Left kidney (tissue), 2 donors: ENCODE measurements around the gene MEGF8. TPM values are rescaled to one million over a fixed set of nuclear protein-coding genes. Genes with fewer than 3 reads are reported as not detected.
"Not testable (repeated sequence)": the region's sequence is repeated elsewhere in the genome, so short reads cannot be mapped to it uniquely, and the experiment has no call there.

Experiments
- DNase-seq: peaks from one replicate; pipeline ENCODE4 v3.0.0-alpha.2; 2013
- polyA plus RNA-seq: library from polyadenylated mRNA; unstranded; fragments of 120-200 nt; gene quantifications from one replicate; pipeline ENCODE4 v1.2.1, GENCODE V29; 2013; ENCODE audit not compliant: insufficient read length

MEGF8 gene
- polyA plus RNA-seq, 1 donor = 38.6 TPM

DNA sequence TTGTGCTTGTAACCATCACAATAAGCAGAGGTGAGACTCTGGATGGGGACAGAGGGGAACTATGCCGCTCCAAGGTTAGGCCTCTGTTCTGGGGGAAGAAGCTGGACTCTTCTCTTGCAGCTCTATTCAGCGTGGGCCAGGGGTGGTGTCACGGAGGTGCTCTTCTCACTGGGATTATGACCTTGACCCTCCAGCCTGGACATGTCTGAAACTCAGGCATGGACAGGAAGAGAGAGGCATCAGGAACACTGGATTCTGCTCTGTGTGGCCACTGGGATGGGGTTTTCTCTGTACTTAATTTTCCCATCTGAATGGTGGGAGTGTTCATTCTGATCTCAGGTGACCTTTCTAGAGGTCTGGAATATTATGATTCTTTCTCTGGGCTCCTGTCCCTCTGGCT is 7.6 kb downstream of the MEGF8 start:
- DNase-seq = no peak

DNA sequence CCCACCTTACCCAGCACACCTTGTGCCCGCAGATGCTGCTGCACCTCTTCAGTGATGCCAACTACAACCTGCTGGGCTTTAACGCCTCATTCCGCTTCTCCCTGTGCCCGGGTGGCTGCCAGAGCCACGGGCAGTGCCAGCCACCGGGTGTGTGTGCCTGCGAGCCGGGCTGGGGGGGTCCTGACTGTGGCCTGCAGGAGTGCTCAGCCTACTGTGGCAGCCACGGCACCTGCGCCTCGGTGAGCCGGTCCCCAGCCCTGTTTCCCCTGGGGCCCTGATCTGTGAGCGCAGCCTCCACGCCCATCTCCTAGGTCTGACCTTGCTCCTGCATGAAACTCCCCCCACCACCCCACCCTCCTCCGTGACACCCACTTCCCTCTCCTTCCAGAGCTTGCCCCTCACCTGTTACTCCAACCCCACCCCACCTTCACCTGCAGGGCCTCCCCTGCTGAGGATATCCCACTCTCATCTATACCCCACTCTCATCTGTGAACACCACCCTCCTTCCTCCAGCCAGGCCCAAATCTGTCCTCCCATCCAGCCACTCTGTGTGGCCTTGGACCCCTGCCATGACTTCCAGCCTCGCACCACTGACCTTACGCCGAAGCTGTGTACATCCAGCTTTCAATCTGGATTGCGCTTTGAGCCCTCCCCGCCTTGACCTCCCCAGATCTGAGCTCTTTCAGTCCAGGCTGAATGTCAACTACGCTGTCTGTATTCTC is 8.7 kb downstream of the MEGF8 start:
- DNase-seq = no peak

DNA sequence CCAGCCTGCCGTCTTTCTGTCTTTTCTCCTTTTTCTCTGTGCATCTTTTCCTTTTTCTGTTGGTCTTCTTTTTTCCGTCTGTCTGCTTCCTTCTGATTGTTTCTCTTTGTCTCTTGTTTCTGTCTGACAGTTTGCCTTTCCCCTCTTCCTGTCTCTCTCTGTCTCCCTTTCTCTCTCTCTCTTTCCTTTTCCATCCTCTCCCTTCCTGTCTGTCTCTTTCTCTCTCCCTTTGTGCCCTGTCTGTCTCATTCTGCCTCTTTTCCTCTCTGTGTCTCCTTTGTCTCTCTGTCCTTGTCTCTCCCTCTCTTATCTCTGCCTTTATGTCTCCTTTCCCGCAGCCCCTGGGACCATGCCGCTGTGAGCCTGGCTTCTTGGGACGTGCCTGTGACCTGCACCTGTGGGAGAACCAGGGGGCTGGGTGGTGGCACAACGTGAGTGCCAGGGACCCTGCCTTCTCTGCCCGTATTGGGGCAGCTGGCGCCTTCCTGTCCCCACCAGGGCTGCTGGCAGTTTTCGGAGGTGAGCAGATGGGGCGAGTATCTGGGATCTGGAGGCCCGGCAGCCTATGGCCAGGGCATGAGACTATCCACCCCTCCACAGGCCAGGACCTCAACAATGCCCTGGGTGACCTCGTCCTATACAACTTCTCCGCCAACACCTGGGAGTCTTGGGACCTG is 9.4 kb downstream of the MEGF8 start:
- DNase-seq = no peak

DNA sequence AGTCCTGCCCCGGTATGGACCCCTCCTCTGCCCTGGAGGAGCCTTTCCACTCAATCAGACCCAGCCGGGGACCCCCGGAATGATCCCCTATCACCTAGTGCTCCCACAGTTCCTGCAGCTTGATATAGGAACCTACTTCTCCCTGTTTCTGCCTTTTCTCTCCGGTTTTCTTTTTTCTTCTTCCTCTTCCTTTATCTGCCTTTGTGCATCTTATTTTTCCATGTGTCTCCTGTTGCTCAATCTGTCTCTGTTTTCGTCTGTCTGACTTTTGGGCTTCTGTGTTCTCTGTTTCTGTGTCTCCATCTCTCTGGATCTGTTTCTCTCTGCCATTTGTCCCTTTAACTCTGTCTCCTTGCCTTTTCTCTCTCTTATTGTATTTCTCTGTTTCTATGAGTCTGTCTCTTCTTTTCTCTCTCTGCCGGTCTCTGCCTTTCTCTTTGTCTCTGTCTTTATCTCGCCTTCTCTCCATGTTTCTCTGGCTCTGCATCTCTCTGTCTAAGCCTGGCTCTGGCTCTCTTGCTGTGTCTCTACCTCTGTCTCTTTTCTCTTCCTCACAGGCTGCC is 10.0 kb downstream of the MEGF8 start:
- no peak for DNase-seq

DNA sequence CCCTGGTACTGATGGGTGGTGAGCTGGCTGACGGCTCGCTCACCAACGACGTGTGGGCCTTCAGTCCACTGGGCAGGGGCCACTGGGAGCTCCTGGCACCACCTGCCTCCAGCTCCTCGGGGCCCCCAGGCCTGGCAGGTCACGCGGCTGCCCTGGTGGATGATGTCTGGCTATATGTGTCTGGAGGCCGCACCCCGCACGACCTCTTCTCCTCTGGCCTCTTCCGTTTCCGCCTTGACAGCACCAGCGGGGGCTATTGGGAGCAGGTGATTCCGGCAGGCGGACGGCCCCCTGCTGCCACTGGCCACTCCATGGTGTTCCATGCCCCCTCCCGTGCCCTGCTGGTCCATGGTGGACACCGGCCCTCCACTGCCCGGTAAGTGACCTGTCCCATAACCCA is 10.5 kb downstream of the MEGF8 start:
- DNase-seq = no peak

DNA sequence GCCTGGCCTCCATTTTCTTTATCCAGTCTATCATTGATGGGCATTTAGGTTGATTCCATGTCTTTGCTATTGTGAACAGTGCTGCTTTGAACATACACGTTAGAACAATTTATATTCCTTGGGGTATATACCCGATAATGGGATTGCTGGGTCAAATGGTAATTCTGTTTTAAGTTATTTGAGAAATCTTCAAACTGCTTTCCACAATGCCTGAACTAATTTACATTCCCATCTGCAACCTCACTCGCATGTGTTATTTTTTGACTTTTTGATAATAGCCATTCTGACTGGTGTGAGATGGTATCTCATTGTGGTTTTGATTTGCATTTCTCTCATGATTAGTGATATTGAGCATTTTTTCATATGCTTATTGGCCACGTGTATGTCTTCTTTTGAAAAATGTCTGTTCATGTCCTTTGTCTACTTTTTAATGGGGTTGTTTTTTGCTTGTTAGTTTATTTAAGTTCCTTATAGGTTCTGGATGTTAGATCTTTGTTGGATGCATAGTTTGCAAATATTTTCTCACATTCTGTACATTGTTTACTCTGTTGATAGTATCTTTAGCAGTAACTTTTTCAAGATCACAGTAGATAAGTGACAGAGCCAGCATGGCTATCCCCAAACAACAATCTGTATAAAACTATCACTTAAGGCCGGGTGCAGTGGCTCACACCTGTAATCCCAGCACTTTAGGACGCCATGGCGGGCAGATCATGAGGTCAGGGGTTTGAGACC is 13.9 kb downstream of the MEGF8 start:
- DNase-seq = not testable (repeated sequence)

DNA sequence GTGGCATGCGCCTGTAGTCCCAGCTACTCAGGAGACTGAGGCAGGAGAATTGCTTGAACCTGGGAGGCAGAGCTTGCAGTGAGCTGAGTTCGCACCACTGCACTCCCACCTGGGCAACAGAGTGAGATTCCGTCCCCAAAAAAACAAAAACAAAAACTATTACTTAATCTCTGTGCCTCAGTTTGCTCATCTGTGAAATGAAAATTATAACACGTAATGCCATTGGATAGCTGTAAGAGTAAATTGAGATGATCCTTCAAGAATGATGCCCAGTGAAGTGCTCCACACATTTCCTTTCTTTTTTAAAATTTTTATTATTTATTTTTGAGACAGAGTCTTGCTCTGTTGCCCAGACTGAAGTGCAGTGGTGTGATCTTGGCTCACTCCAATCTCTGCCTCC is 14.5 kb downstream of the MEGF8 start:
- not testable (repeated sequence) for DNase-seq

DNA sequence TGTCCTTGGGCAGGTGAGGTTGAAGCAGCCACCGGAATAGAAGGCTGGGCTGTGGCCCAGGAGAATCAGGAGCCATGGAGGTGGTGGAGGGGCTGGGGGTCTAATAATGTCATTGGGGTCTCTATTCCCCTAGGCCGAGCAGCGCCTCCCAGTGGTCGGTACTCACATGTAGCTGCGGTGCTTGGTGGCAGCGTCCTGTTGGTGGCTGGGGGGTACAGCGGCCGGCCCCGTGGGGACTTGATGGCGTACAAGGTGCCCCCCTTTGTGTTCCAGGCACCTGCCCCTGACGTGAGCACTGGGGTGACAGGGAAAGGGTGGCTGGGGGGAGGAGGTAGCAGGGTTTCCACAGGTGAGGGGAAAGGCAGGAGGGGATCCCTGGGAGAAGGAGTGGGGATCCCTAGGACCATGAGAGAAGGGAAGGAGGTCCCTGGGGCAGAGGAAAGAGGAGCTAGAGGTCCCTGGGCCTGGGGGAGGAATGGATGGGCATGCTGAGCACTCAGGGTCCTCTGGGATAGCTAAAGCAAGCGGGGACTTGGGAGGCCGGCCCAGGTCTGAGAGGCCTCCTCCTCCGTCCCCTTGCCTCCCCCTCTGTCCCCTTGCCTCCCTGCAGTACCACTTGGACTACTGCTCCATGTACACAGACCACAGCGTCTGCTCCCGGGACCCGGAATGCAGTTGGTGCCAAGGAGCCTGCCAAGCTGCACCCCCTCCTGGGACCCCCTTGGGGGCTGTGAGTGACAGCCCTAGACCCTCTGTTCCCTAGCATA is 18.1 kb downstream of the MEGF8 start:
- no peak for DNase-seq

DNA sequence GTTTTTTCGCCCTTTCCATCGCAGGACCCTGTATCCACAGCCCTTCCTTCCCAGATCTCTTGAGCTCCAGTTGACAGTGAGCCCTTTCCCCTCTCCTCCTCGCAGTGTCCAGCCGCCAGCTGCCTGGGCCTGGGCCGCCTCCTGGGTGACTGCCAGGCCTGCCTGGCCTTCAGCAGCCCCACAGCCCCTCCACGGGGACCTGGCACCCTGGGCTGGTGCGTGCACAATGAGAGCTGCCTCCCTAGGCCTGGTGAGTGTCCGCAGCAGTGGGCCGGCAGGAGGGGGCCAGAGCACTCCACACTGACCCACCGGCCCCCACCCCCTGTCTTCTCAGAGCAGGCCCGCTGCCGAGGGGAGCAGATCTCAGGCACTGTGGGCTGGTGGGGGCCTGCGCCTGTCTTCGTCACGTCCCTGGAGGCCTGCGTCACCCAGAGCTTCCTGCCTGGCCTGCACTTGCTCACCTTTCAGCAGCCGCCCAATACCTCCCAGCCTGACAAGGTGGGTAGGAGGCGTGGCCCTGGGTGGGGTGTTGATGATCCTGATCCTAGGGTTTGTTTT is 19.0 kb downstream of the MEGF8 start:
- no peak for DNase-seq

DNA sequence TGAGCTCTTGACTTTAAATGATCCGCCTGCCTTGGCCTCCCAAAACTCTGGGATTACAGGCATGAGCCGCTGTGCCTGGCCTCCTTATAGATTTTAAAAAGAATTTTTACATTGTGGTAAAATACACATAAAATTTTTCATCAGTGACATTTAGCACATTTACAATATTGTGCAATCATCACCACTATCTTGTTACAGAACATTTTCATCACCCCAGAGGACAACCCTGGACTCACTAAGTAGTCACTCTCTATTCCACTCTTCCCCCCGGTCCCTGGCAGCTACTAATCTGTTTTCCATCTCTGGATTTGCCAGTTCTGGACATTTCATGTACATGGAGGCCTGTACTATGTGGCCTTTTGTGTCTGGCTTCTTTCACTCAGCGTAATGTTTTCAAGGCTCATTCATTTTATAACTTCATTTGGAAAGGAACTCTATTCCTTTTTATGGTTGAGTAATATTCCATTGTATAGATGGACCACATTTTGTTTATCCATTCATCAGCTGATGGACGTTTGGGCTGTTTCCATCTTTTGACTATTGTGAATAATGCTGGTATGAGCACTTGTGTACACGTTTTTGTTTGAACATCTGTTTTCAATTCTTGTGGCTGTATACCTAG is 19.9 kb downstream of the MEGF8 start:
- DNase-seq = no peak

DNA sequence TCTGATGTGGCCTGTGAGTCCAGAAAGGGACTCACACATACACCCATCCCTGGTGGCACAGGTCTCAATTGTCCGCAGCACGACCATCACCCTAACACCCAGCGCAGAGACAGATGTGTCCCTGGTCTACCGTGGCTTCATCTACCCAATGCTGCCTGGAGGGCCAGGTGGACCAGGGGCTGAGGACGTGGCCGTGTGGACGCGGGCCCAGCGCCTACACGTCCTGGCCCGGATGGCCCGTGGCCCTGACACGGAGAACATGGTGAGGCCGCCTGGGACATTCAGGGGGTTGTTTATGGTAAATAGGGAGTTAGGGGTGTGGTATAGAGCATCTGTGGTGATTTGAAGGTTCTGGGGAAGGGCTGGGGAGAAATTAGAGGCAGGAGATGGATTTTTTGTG is 22.8 kb downstream of the MEGF8 start:
- DNase-seq = no peak

DNA sequence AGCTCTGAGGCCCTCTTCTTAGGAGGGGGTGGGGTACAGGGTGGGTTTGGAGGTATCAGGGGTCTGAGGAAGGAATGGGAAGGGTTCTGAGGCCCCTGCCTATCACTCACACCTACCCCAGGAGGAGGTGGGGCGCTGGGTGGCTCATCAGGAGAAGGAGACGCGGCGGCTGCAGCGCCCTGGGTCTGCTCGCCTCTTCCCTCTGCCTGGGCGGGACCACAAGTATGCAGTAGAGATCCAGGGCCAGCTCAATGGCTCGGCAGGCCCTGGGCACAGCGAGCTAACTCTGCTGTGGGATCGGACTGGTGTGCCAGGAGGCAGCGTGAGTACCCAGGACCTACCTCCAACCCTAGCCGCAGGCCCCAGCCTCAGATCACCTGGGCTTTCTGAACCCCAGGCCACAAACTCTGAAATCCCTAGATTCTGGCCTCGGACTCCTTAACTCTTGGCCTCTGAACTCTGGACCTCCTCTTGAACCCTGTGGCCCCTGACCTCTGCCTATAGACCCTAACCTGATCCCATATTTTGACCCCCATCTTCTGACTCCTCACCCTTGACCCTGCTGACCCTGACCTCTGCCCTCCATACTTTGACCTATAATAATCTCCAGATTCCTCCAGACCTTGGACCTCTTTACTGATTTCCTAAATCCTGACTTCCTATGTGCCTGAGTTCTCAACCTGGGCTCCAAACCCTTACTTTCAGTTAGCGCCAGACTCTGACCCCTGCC is 24.1 kb downstream of the MEGF8 start:
- DNase-seq = no peak

DNA sequence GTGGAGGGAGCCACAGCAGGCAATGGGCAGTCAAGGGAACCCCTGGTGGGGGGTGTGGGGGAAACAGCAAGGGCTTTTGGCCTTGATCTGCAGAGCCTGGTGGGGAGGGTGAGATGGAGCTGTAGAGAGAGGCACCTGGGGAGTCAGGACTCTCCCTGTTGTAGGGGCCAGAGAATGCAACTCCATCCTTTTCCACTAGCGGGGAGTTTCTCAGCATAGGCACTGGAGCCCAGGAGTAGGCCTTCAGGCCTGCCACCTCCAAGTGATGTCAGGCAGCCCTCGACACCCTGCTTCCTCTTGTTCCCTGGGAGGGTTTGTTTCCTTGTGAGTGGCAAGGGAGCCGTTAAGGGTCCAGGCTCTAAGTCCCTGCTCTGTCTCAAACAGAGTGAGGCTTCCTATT is 25.0 kb downstream of the MEGF8 start:
- no peak for DNase-seq

DNA sequence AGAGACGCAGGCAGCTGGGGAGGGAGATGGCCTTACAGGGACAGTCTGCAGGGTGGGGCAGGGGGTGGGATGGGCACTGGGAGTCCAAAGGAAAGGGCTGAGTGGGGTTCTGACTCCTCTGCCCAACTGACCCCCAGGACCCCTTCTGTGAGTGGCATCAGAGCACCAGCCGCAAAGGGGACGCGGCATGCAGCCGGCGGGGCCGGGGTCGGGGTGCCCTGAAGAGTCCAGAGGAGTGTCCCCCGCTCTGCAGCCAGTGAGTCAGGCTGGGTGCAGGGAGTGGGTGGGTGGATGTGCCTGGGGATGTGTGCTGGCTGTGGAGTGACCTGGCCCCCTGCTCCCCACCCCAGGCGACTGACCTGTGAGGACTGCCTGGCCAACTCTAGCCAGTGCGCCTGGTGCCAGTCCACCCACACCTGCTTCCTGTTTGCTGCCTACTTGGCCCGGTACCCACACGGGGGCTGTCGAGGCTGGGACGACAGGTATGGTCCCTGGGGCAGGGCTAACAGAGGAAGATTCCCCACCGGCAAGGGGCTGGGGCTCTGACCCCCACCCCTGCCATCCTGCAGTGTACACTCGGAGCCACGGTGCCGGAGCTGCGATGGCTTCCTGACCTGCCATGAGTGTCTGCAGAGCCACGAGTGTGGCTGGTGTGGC is 25.8 kb downstream of the MEGF8 start:
- no peak for DNase-seq

DNA sequence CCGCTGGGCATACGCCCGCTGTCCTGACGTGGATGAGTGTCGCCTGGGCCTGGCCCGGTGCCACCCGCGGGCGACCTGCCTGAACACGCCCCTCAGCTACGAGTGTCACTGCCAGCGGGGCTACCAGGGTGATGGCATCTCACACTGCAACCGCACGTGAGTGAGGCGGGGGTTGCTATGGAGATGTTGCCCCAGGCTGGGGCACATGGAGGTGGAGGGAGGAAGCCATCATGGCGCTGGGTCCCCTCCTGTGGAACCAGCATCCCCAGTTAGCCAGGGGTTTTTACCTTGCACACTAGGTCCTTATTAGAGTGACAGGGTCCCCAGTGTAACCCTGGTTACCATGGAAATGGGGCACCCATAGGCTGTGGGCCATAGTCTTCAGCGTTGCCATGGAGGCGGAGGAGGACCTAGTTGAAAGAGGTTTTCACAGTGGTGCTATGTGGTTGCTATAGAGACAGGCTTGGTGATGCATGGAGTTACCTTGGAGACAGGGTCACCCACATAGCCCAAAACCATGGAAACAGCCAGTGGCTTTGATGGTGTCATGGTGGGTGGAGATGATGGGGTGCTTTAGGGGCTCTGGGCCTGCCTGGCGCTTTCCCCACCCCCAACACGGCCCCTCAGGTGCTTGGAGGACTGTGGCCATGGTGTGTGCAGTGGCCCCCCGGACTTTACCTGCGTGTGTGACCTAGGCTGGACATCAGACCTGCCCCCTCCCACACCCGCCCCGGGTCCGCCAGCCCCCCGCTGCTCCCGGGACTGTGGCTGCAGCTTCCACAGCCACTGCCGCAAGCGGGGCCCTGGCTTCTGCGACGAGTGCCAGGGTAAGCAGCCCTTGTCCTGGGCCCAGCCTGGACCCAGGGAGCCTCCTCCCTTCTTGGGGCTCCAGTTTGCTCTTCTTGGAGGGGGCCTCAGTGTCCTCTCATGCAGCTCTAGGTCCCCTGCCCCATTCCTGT is 27.1 kb downstream of the MEGF8 start:
- DNase-seq = peak; percentile 37

DNA sequence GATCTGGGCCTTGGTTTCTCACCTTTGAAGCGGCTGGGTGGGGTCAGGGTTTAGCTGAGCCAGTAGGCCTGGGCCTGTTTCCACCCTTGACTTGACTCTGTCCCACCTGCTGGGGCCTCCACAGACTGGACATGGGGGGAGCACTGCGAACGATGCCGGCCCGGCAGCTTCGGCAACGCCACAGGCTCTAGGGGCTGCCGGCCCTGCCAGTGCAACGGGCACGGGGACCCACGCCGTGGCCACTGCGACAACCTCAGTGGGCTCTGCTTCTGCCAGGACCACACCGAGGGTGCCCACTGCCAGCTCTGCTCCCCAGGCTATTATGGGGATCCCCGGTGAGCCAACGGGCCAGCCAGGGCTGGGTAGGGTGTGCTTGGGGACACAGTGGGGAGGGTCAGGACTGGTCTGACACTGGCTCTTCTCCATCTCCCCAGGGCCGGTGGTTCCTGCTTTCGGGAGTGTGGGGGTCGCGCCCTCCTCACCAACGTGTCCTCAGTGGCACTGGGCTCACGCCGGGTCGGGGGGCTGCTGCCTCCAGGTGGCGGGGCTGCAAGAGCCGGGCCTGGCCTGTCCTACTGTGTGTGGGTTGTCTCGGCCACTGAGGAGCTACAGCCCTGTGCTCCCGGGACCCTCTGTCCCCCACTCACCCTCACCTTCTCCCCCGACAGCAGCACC is 28.0 kb downstream of the MEGF8 start:
- no peak for DNase-seq

DNA sequence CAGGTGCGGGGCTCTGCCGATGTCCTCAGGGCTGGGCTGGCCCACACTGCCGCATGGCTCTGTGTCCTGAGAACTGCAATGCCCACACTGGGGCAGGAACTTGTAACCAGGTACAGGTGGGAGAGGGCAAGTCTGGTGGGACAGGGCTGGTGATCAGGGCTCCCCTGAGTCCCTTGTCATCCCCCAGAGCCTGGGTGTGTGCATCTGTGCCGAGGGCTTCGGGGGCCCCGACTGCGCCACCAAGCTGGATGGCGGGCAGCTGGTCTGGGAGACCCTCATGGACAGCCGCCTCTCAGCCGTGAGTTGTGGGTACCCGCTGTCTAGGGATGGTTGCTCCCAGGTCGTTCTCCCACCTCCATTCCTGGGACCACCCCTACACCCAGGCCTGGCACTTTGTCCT is 30.5 kb downstream of the MEGF8 start:
- no peak for DNase-seq

DNA sequence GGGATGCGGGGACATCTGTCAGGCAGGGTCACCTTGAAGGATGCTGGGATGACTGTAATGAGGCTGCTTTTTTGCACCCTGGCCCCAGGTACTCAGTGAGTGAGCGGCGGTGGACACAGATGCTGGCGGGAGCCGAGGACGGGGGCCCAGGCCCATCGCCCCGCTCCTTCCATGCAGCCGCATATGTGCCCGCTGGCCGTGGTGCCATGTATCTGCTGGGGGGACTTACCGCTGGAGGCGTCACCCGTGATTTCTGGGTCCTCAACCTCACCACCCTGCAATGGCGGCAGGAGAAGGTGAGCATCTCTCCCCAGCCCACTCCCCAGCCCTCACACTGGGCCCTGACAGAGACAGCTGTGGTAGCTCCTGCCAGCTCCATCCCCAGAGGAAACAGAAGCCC is 31.3 kb downstream of the MEGF8 start:
- no peak for DNase-seq
